WTC11 (cell line): ENCODE results near the gene NR2F1. TPM values are rescaled to one million over a fixed set of nuclear protein-coding genes. Genes with fewer than 3 reads are reported as not detected.

Experiments used
- ATAC-seq: fragments of 200-7000 bp; cut with Tn5 transposase; 2 replicates; pipeline ENCODE4 v1.10.0; 2021; ENCODE audit warnings: mild to moderate bottlenecking, moderate library complexity
- Bru-seq: library from RNA; stranded (reverse); fragments of 400-500 nt; gene quantifications from one replicate; lab custom pipeline; 2021; lab: Mats Ljungman, UMichigan
- CTCF ChIA-PET: fragments of 300-600 bp; sonication (Branson Sonifier 250); formaldehyde crosslinking; loops from one replicate; lab custom pipeline; 2021; ENCODE audit warnings: antibody characterized with exemption; lab: Charles Lee
- POLR2A ChIA-PET: fragments of 350-600 bp; sonication (Branson Sonifier 250); formaldehyde crosslinking; loops from one replicate; lab custom pipeline; 2021; ENCODE audit warnings: antibody characterized with exemption; lab: Charles Lee
- DNase-seq: peaks from one replicate; pipeline ENCODE4 v3.0.0; 2021; ENCODE audit warnings: low spot score
- H3K27ac Mint-ChIP-seq: 2 replicates; pipeline ENCODE4 v1.8.0; 2021; ENCODE audit warnings: mixed read lengths
- H3K27me3 Mint-ChIP-seq: 2 replicates; pipeline ENCODE4 v1.8.0; 2021; ENCODE audit warnings: low read depth, mild to moderate bottlenecking, moderate library complexity, mixed read lengths
- H3K36me3 Mint-ChIP-seq: 2 replicates; pipeline ENCODE4 v1.8.0; 2021; ENCODE audit warnings: mixed read lengths
- H3K4me1 Mint-ChIP-seq: 2 replicates; pipeline ENCODE4 v1.8.0; 2022; ENCODE audit warnings: mixed read lengths
- H3K4me3 Mint-ChIP-seq: 2 replicates; pipeline ENCODE4 v1.8.0; 2021; ENCODE audit warnings: mild to moderate bottlenecking, moderate library complexity, mixed read lengths
- H3K9me3 Mint-ChIP-seq: 2 replicates; pipeline ENCODE4 v1.8.0; 2021; ENCODE audit warnings: mixed read lengths
- CBFB ChIP-seq: sonication (generic); formaldehyde crosslinking; IDR thresholded peaks from 2 replicates; pipeline ENCODE4 v1.8.1; 2022; ENCODE audit warnings: mild to moderate bottlenecking, low read depth, missing genetic modification reagents
- ETV6 ChIP-seq: sonication (generic); formaldehyde crosslinking; IDR thresholded peaks from 2 replicates; pipeline ENCODE4 v1.8.1; 2022; ENCODE audit warnings: mild to moderate bottlenecking, missing genetic modification reagents
- NFYB ChIP-seq: sonication (generic); formaldehyde crosslinking; conservative IDR thresholded peaks from 2 replicates; pipeline ENCODE4 v1.8.0; 2022; ENCODE audit warnings: low read depth, missing genetic modification reagents
- SMAD4 ChIP-seq: sonication (generic); formaldehyde crosslinking; IDR thresholded peaks from 2 replicates; pipeline ENCODE4 v1.8.0; 2022; ENCODE audit warnings: mild to moderate bottlenecking, missing genetic modification reagents
- TEAD1 ChIP-seq: sonication (generic); formaldehyde crosslinking; IDR thresholded peaks from 2 replicates; pipeline ENCODE4 v1.8.0; 2022; ENCODE audit warnings: mild to moderate bottlenecking, missing genetic modification reagents
- long read RNA-seq, 3 experiments: library from RNA in 1 of 3; library from capped mRNA in 1 of 3; library from polyadenylated mRNA in 1 of 3; unstranded in 2 of 3; stranded (forward) in 1 of 3; transcript quantifications; one replicate each; pipeline ENCODE4 v2.0.0, GENCODE V29; 2021
- total RNA-seq: library from RNA; stranded (reverse); gene quantifications from 3 replicates; pipeline ENCODE4 v1.2.3, GENCODE V29; 2021
- TF ChIP-seq, protein P1 (sequence below): sonication (generic); formaldehyde crosslinking; IDR thresholded peaks from 2 replicates; pipeline ENCODE4 v1.8.0; 2022; ENCODE audit warnings: missing genetic modification reagents
- TF ChIP-seq, protein P2 (sequence below): sonication (generic); formaldehyde crosslinking; IDR thresholded peaks from 2 replicates; pipeline ENCODE4 v1.8.1; 2022; ENCODE audit warnings: missing genetic modification reagents, borderline replicate concordance
- TF ChIP-seq, protein P3 (sequence below): fragments of 250-450 bp; sonication (Bioruptor Pico); IDR thresholded peaks from 2 replicates; pipeline ENCODE4 v1.9.0; 2021; ENCODE audit warnings: mild to moderate bottlenecking, borderline replicate concordance
- TF ChIP-seq, protein P4 (sequence below): fragments of 250-450 bp; sonication (Bioruptor Pico); conservative IDR thresholded peaks from 2 replicates; pipeline ENCODE4 v1.9.0; 2021; ENCODE audit warnings: mild to moderate bottlenecking
- TF ChIP-seq, protein P5 (sequence below): sonication (generic); formaldehyde crosslinking; IDR thresholded peaks from 2 replicates; pipeline ENCODE4 v1.8.0; 2022; ENCODE audit warnings: mild to moderate bottlenecking, missing genetic modification reagents
- TF ChIP-seq, protein P6 (sequence below): sonication (generic); formaldehyde crosslinking; IDR thresholded peaks from 2 replicates; pipeline ENCODE4 v1.8.1; 2022; ENCODE audit warnings: mild to moderate bottlenecking, moderate library complexity, missing genetic modification reagents

NR2F1 gene
- 0.18 to 0.34 TPM (median 0.31 TPM) in 3 replicates for total RNA-seq
- Bru-seq, nascent RNA, result percentile 9 among the genes with signal in this experiment
- long read RNA-seq, experiment 1, result 0 reads
- long read RNA-seq, experiment 2, result 0 reads
- long read RNA-seq, experiment 3, result 0 reads

DNA sequence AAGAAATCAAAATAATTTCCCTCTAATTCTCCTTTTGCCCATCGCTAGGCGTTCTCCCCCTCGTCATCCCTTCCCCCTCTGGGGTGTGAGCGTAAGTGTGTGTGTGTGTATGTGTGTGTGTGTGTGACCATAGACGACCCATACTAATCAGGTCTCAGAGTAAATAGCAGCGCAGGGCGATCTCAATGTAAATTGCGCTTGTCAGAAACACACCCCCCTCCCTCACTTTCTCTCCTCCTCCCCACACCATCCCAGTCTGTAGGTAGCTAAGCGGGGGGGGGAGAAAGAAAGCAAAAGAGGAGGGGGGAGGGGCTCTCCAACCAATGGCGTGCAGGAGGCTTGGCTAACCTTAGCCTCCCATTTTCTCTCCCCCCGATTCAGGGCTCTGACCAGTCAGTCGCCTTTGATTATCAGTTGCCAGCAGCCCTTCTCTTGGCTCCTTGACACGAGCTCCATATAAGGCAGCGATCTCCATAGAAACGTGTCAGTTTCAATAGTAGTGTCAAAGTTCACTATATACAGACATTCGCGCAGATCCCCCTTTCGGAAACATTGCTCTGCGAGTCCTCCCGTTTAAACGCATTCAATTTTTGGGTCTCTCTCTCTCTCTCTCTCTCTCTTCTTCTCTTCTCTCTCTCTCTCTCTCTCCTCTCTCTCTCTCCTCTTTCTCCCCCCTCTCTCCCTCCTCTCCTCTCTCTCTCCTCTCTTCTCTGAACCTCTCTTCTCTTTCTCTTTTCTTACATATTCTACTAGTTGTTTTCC lies at the start of gene NR2F1:
NR2F1 (plus strand) TSS at position 546 of the 762 bp plus-strand sequence. CDS start 1,802 bp downstream, outside the sequence.
- DNase-seq, result peak; percentile 61
- Mint-ChIP-seq H3K36me3 (peaks cover 2% of the 10 kb centered on the region; the same call in 1 of the 2 replicates), H3K27ac (no peak within 1 kb of the TSS), H3K9me3 (no peaks in the 10 kb centered on the region), H3K4me3 (no peak within 1 kb of the TSS), H3K27me3 (peaks cover 29% of the 10 kb centered on the region; the same call in 1 of the 2 replicates), H3K4me1 (peaks cover 30% of the 10 kb centered on the region)
- peak; percentile 45 for TF ChIP-seq NFYB (CRISPR knock-in tag)
- TF ChIP-seq, protein P1, sequence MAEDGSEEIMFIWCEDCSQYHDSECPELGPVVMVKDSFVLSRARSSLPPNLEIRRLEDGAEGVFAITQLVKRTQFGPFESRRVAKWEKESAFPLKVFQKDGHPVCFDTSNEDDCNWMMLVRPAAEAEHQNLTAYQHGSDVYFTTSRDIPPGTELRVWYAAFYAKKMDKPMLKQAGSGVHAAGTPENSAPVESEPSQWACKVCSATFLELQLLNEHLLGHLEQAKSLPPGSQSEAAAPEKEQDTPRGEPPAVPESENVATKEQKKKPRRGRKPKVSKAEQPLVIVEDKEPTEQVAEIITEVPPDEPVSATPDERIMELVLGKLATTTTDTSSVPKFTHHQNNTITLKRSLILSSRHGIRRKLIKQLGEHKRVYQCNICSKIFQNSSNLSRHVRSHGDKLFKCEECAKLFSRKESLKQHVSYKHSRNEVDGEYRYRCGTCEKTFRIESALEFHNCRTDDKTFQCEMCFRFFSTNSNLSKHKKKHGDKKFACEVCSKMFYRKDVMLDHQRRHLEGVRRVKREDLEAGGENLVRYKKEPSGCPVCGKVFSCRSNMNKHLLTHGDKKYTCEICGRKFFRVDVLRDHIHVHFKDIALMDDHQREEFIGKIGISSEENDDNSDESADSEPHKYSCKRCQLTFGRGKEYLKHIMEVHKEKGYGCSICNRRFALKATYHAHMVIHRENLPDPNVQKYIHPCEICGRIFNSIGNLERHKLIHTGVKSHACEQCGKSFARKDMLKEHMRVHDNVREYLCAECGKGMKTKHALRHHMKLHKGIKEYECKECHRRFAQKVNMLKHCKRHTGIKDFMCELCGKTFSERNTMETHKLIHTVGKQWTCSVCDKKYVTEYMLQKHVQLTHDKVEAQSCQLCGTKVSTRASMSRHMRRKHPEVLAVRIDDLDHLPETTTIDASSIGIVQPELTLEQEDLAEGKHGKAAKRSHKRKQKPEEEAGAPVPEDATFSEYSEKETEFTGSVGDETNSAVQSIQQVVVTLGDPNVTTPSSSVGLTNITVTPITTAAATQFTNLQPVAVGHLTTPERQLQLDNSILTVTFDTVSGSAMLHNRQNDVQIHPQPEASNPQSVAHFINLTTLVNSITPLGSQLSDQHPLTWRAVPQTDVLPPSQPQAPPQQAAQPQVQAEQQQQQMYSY, result peak; percentile 63; the same call in 1 of the 2 replicates
- TF ChIP-seq SMAD4 (CRISPR knock-in tag), result no peak
- TF ChIP-seq, protein P2, sequence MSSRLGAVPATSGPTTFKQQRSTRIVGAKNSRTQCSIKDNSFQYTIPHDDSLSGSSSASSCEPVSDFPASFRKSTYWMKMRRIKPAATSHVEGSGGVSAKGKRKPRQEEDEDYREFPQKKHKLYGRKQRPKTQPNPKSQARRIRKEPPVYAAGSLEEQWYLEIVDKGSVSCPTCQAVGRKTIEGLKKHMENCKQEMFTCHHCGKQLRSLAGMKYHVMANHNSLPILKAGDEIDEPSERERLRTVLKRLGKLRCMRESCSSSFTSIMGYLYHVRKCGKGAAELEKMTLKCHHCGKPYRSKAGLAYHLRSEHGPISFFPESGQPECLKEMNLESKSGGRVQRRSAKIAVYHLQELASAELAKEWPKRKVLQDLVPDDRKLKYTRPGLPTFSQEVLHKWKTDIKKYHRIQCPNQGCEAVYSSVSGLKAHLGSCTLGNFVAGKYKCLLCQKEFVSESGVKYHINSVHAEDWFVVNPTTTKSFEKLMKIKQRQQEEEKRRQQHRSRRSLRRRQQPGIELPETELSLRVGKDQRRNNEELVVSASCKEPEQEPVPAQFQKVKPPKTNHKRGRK (CRISPR knock-in tag), result peak; percentile 74; the same call in 1 of the 2 replicates
- TF ChIP-seq, protein P3, sequence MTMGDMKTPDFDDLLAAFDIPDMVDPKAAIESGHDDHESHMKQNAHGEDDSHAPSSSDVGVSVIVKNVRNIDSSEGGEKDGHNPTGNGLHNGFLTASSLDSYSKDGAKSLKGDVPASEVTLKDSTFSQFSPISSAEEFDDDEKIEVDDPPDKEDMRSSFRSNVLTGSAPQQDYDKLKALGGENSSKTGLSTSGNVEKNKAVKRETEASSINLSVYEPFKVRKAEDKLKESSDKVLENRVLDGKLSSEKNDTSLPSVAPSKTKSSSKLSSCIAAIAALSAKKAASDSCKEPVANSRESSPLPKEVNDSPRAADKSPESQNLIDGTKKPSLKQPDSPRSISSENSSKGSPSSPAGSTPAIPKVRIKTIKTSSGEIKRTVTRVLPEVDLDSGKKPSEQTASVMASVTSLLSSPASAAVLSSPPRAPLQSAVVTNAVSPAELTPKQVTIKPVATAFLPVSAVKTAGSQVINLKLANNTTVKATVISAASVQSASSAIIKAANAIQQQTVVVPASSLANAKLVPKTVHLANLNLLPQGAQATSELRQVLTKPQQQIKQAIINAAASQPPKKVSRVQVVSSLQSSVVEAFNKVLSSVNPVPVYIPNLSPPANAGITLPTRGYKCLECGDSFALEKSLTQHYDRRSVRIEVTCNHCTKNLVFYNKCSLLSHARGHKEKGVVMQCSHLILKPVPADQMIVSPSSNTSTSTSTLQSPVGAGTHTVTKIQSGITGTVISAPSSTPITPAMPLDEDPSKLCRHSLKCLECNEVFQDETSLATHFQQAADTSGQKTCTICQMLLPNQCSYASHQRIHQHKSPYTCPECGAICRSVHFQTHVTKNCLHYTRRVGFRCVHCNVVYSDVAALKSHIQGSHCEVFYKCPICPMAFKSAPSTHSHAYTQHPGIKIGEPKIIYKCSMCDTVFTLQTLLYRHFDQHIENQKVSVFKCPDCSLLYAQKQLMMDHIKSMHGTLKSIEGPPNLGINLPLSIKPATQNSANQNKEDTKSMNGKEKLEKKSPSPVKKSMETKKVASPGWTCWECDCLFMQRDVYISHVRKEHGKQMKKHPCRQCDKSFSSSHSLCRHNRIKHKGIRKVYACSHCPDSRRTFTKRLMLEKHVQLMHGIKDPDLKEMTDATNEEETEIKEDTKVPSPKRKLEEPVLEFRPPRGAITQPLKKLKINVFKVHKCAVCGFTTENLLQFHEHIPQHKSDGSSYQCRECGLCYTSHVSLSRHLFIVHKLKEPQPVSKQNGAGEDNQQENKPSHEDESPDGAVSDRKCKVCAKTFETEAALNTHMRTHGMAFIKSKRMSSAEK (CRISPR knock-in tag), result no peak
- POLR2A ChIA-PET, result interaction anchor here (1.4 kb wide), 1 partner anchor 29 kb away, joined by 3 read pairs; no protein-coding TSS in a partner anchor
- peak; percentile 11 for ATAC-seq
- CTCF ChIA-PET, result interaction anchor here (0.6 to 1.1 kb wide), 12 partner anchors 9 to 291 kb away, joined by 3 to 8 read pairs (median 3); no protein-coding TSS in a partner anchor

DNA sequence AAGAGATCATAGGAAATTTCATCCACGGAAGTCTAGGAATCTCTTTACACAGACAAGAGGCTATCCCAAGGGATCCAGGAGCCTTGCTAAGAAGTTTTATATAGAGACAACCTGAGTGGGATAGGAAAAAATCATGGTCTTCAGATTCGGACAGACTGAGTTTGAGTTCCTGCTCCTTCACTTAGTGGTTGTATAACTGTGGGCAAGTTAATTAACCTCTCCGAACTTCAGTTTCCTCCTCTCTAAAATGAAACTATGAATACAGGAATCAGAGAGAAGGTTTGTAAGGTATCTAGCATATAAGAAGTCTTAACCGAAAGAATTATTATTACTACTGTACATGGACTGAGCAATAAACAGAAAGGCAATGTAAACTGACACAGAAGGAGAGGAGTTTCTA lies 37.1 kb upstream of the NR2F1 start:
- DNase-seq (no peak), ATAC-seq (no peak)
- CTCF ChIA-PET, result no interaction called here
- POLR2A ChIA-PET, result no interaction called here
- no peak overlapping the region for H3K27ac Mint-ChIP-seq
- no peaks in the 10 kb centered on the region for H3K36me3 Mint-ChIP-seq
- H3K4me1 Mint-ChIP-seq, result no peaks in the 10 kb centered on the region
- H3K4me3 Mint-ChIP-seq, result no peak overlapping the region
- H3K27me3 Mint-ChIP-seq, result no peaks in the 10 kb centered on the region
- peaks cover 5% of the 10 kb centered on the region for H3K9me3 Mint-ChIP-seq
- TF ChIP-seq ETV6 (CRISPR knock-in tag) (no peak), TEAD1 (CRISPR knock-in tag) (no peak), CBFB (CRISPR knock-in tag) (no peak)
- TF ChIP-seq, protein P4, sequence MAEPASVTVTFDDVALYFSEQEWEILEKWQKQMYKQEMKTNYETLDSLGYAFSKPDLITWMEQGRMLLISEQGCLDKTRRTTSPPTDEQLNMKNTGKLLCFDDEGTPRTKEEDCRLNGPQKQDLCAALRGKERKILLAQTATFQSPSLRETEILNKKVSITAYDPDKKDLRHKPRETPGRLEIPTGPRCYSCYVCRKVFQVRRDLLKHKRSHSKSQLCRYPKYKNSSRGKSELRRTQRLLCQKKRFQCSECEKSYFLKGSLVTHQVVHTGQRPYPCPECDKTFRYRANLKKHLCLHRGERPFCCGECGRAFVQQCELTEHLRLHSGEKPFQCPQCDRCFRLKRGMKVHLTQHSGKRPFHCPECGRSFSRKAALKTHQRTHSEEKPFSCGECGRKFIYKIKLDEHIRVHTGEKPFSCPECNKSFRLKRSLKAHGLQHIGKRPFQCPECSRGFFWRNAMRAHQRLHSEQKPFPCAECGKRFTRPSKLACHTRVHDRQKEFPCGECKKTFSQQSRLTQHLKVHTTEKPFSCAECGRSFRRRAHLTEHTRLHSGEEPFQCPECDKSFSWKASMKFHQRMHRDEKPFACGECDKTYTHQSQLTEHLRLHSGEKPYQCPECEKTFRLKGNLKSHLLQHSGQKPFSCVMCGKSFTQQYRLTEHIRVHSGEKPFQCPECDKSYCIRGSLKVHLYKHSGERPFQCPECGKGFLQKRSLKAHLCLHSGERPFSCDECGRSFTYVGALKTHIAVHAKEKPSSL (CRISPR knock-in tag), result no peak
- TF ChIP-seq, protein P5, sequence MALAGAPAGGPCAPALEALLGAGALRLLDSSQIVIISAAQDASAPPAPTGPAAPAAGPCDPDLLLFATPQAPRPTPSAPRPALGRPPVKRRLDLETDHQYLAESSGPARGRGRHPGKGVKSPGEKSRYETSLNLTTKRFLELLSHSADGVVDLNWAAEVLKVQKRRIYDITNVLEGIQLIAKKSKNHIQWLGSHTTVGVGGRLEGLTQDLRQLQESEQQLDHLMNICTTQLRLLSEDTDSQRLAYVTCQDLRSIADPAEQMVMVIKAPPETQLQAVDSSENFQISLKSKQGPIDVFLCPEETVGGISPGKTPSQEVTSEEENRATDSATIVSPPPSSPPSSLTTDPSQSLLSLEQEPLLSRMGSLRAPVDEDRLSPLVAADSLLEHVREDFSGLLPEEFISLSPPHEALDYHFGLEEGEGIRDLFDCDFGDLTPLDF, result no peak
- TF ChIP-seq, protein P1, result no peak
- TF ChIP-seq, protein P6, sequence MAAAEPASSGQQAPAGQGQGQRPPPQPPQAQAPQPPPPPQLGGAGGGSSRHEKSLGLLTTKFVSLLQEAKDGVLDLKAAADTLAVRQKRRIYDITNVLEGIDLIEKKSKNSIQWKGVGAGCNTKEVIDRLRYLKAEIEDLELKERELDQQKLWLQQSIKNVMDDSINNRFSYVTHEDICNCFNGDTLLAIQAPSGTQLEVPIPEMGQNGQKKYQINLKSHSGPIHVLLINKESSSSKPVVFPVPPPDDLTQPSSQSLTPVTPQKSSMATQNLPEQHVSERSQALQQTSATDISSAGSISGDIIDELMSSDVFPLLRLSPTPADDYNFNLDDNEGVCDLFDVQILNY, result no peak
